MCF 10A (cell line): Measurements from ENCODE around the gene AIF1L. TPM values are rescaled to one million over a fixed set of nuclear protein-coding genes. Genes with fewer than 3 reads are reported as not detected.

Experiments used
- BruUV-seq: library from RNA; stranded (reverse); fragments of 400-500 nt; replicated peaks from 2 replicates; lab custom pipeline; 2021; lab: Mats Ljungman, UMichigan
- CTCF ChIA-PET: fragments of 300-600 bp; sonication (Branson Sonifier 250); formaldehyde crosslinking; extraction: SDS; loops from one replicate; lab custom pipeline; 2021; ENCODE audit warnings: antibody characterized with exemption, inconsistent platforms; lab: Yijun Ruan, JAX
- POLR2A ChIA-PET: fragments of 300-600, 350-650 bp; sonication (Branson Sonifier 250); formaldehyde crosslinking; extraction: SDS; loops from one replicate; lab custom pipeline; 2020; ENCODE audit warnings: antibody characterized with exemption, inconsistent platforms; lab: Yijun Ruan, JAX
- DNase-seq: peaks from one replicate; pipeline ENCODE4 v3.0.0-alpha.2; 2018; ENCODE audit not compliant: unreplicated experiment
- H3K27ac Mint-ChIP-seq: one replicate; pipeline ENCODE4 v1.8.0; 2022; ENCODE audit warnings: mild to moderate bottlenecking, low read depth, mixed read lengths; ENCODE audit not compliant: unreplicated experiment
- H3K27me3 Mint-ChIP-seq: one replicate; pipeline ENCODE4 v1.8.0; 2022; ENCODE audit warnings: mixed read lengths; ENCODE audit not compliant: insufficient read depth, unreplicated experiment
- H3K36me3 Mint-ChIP-seq: one replicate; pipeline ENCODE4 v1.8.0; 2022; ENCODE audit warnings: mild to moderate bottlenecking, moderate library complexity, mixed read lengths; ENCODE audit not compliant: insufficient read depth, unreplicated experiment
- H3K4me1 Mint-ChIP-seq: one replicate; pipeline ENCODE4 v1.8.0; 2022; ENCODE audit warnings: mixed read lengths; ENCODE audit not compliant: insufficient read depth, unreplicated experiment
- H3K4me3 Mint-ChIP-seq: one replicate; pipeline ENCODE4 v1.8.0; 2022; ENCODE audit warnings: mild to moderate bottlenecking, moderate library complexity, mixed read lengths; ENCODE audit not compliant: unreplicated experiment
- H3K9me3 Mint-ChIP-seq: one replicate; pipeline ENCODE4 v1.8.0; 2022; ENCODE audit warnings: mixed read lengths; ENCODE audit not compliant: unreplicated experiment
- intact Hi-C: fragments of 100-400 bp; cut with micrococcal nuclease; formaldehyde crosslinking; loops from 2 replicates; pipeline ENCODE4 v1.14.1; 2022
- total RNA-seq: library from RNA; stranded (reverse); gene quantifications from 2 replicates; pipeline ENCODE4 v1.2.3, GENCODE V29; 2022
- TF ChIP-seq, protein P1 (sequence below): fragments of 200-600 bp; IDR thresholded peaks from one replicate; pipeline ENCODE4 v1.8.0; 2022; ENCODE audit warnings: antibody characterized with exemption, mild to moderate bottlenecking; ENCODE audit not compliant: unreplicated experiment

Gene AIF1L
- total RNA-seq, 1 experiment from 2014 or later = 4.1 TPM

DNA sequence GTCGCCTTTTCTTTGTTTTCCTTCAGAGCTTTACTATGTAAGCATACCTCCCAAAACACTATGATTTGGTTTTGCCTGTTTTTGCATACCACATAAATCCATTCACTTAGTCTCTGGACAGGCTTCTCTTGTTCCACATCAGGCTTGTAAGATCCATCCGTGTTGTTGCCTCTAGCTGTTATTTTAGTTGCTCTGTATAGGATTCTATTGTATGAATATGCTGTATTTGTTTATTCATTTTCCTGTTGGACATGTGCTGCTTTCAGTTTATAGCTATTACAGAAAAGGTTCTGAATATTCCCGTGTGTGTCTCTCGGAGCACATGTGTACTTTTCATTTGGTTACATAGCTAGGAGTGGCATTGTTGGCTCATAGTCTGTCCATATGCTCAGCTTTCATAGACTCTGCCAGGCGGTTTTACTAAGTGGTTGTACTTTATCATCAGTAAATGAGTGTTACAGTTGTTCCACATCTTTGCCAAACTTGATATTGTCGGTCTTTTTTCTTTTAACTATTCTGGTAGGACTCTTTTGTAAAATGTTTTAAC lies 70.9 kb downstream of the AIF1L start:
- no peaks in the 10 kb centered on the region for H3K27me3 Mint-ChIP-seq
- TF ChIP-seq, protein P1, sequence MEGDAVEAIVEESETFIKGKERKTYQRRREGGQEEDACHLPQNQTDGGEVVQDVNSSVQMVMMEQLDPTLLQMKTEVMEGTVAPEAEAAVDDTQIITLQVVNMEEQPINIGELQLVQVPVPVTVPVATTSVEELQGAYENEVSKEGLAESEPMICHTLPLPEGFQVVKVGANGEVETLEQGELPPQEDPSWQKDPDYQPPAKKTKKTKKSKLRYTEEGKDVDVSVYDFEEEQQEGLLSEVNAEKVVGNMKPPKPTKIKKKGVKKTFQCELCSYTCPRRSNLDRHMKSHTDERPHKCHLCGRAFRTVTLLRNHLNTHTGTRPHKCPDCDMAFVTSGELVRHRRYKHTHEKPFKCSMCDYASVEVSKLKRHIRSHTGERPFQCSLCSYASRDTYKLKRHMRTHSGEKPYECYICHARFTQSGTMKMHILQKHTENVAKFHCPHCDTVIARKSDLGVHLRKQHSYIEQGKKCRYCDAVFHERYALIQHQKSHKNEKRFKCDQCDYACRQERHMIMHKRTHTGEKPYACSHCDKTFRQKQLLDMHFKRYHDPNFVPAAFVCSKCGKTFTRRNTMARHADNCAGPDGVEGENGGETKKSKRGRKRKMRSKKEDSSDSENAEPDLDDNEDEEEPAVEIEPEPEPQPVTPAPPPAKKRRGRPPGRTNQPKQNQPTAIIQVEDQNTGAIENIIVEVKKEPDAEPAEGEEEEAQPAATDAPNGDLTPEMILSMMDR = no peak

DNA sequence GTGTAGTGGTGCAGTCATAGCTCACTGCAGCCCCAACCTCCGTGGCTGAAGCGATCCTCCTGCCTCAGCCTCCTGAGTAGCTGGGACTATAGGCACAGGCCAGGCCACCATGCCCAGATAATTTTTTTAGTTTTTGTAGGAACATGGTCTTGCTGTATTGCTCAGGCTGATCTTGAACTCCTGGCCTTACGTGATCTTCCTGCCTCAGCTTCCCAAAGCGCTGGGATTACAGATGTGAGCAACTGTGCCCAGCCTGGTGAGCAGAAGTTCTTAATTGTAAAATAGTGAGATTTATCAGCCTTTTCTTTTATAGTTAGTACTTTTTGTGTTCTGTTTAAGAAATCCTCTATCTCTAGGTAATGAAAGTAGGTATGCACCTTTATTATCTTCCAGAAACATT lies 71.6 kb downstream of the AIF1L start:
- TF ChIP-seq, protein P1 = no peak
- Mint-ChIP-seq H3K36me3 (peaks cover 64% of the 10 kb centered on the region), H3K27ac (no peak overlapping the region), H3K9me3 (no peaks in the 10 kb centered on the region), H3K4me1 (no peaks in the 10 kb centered on the region), H3K27me3 (no peaks in the 10 kb centered on the region), H3K4me3 (no peak overlapping the region)
- BruUV-seq = no TSS peak
- ChIA-PET POLR2A (interaction anchor here (0.6 to 1.6 kb wide), 3 partner anchors 42 to 588 kb away, joined by 3 to 9 read pairs (median 4); partner anchors contain the start of genes FUBP3 and NUP214), CTCF (interaction anchor here (0.5 to 1.9 kb wide), 4 partner anchors 11 to 169 kb away, joined by 3 to 19 read pairs (median 6); no protein-coding TSS in a partner anchor)
- intact Hi-C loops = no loop called here
- DNase-seq = no peak

More for the DNA sequence above, 70.9 kb downstream of the AIF1L start:
- Mint-ChIP-seq H3K4me3 (no peak overlapping the region), H3K9me3 (no peaks in the 10 kb centered on the region), H3K27ac (peak overlapping the region; percentile 43), H3K4me1 (no peaks in the 10 kb centered on the region), H3K36me3 (peaks cover 64% of the 10 kb centered on the region)
- CTCF ChIA-PET = interaction anchor here (0.5 to 1.9 kb wide), 3 partner anchors 11 to 169 kb away, joined by 3 to 19 read pairs (median 8); no protein-coding TSS in a partner anchor
- POLR2A ChIA-PET = interaction anchor here (1.6 kb wide), 1 partner anchor 42 kb away, joined by 9 read pairs; the partner anchor contains the start of gene NUP214
- no peak for DNase-seq
- intact Hi-C loops = no loop called here
- BruUV-seq = no TSS peak

DNA sequence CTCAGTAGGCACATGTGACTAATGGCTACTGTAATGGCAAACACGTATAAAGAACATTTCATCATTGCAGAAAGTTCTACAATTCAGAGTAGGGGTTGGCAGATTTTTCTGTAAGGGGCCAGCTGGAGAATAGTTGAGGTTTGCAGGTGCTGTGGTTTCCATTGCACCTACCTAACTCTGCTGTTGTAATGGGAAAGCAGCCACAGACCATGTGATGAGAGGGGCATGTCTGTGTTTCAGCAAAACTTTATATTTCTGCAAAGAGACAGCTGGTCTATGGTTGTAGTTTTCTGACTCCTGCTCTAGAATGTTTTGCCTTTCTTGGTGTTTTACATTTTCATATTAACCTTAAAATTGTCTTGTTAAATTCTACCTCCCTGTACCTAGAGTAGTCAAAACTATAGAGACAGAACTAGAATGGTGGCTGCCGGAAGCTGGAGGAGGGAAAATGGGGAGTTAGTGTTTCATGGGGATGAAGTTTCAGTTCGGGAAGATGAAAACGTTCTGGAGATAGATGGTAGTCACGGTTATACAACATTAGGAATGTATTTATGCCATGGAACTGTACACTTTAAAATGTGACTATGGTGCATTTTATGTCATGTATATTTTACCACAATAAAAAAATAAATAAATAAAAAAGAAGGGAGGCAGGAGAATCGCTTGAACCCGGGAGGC lies 73.4 kb downstream of the AIF1L start:
- Mint-ChIP-seq H3K4me1 (no peaks in the 10 kb centered on the region), H3K36me3 (peaks cover 61% of the 10 kb centered on the region), H3K27ac (no peak overlapping the region), H3K4me3 (no peak overlapping the region), H3K27me3 (no peaks in the 10 kb centered on the region), H3K9me3 (no peaks in the 10 kb centered on the region)
- intact Hi-C loops = no loop called here
- no TSS peak for BruUV-seq
- DNase-seq = no peak
- ChIA-PET CTCF (interaction anchor here (0.6 to 1.1 kb wide), 4 partner anchors 9 to 439 kb away, joined by 3 to 5 read pairs (median 4); partner anchors contain the start of gene NUP214), POLR2A (no interaction called here)
- TF ChIP-seq, protein P1 = no peak

Other genes starting within 250 kb of the AIF1L start
- gene QRFP, start 199.7 kb upstream of the AIF1L start, total RNA-seq = not detected in 2 replicates
- gene FIBCD1, start 157.3 kb upstream of the AIF1L start, total RNA-seq = 1.6 and 2.8 TPM in 2 replicates
- not detected in 2 replicates for gene LAMC3, start 87.4 kb upstream of the AIF1L start, total RNA-seq
- 41.8 and 46.9 TPM in 2 replicates for gene NUP214, start 29.1 kb downstream of the AIF1L start, total RNA-seq
- gene FAM78A, start 180.0 kb downstream of the AIF1L start, total RNA-seq = 0.40 and 0.54 TPM in 2 replicates
- not detected in 2 replicates for gene PLPP7, start 193.2 kb downstream of the AIF1L start, total RNA-seq